ENCODE measurements around the gene NHLH1.

Gene NHLH1

DNA sequence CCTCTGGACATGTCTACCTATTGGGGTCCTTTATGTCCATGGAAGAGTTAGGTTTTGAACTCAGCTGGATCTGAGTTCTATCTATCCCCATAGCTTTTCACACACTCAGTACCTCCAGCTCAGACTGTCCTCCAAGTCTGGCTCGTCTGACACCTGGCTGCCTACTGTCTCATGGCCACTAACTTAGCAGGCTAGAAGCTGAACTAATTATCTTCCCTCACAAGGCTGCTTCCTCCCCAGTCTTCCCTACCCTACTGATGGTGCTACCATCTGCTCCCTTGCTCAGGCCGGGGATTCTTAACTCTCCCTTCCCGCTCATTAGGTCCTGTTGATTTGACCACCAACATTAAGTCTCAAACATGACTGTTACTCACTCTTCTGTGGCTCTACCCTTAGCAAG, 46.8 kb downstream of the NHLH1 start:
- DNase-seq, result no peak

GRCh38 chr1:160414881-160415280, 48.0 kb downstream of the NHLH1 start:
- DNase-seq, result no peak

- no peak for DNase-seq
Observed at GRCh38 chr1:160415696-160416290, 48.9 kb downstream of the NHLH1 start.

- no peak for DNase-seq
Observed at GRCh38 chr1:160416369-160416768, 49.5 kb downstream of the NHLH1 start.

DNA sequence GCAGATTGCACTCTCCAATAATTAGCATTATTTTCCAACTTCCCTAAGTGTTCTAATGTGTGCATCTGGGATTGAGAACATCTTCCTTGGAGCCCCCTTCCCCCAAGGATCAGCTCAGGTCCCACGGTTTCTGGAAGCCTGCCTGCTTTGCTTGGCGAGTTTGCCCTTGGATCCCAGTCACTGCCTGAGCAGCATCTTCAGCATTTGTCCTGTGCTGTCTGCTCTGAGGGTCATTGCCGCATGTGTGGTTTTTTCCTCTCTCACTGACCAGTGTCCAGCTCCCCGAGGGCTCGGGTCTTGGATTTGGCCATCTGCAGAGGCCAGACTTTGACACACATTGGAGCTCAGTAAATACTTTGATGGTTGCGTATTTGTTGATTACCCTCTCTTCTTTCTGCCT, 51.6 kb downstream of the NHLH1 start:
- DNase-seq, result no peak

DNA sequence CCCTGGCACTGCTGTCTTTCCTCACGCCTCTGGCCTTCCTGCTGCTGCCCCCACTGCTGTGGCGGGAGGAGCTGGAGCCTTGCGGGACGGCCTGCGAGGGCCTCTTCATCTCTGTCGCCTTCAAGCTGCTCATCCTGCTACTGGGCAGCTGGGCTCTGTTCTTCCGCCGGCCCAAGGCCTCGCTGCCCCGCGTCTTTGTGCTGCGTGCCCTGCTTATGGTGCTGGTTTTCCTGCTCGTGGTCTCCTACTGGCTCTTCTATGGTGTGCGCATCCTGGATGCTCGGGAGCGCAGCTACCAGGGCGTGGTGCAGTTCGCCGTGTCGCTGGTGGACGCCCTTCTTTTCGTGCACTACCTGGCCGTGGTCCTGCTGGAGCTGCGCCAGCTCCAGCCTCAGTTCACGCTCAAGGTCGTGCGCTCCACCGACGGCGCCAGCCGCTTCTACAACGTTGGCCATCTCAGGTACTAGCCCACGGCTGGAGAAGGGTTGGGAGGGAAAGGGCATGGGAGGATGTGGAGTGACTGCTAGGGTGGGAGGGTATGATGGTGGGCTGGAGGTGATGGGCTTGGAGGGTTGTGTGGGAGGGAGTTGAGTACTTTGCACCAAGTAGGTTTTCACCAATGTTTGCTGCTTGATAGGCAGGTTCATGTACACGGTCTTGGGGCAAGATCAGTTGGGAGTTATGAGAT, 52.4 kb downstream of the NHLH1 start:
- no peak for DNase-seq

- no peak for DNase-seq
Observed at GRCh38 chr1:160419838-160420169, 52.9 kb downstream of the NHLH1 start.

- DNase-seq, result no peak
Observed at GRCh38 chr1:160420881-160421842, 54.3 kb downstream of the NHLH1 start.

DNA sequence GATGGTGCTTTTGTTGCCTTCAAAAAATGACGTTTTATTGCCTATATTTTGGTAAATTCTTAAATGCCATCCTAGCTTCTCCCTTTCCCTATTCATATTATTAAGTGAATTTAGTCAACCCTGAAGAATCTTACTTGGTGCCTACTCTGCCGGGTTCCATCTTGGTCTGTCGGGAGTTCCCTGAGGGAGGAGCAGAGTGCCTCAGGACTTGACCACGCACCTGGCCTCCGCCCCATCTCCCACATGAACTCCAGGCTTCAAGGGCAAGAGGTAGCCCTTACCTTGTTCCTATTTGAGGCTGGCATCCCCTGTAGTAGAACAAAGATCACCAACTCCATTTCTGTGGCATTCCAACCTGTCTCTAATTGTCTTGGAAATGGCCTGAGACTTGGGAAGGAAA, 55.0 kb downstream of the NHLH1 start:
- DNase-seq, result no peak

All from activated CD4-positive, alpha-beta T cell treated with anti-CD3 and anti-CD28 coated beads, Interleukin-2, Interleukin-6, amounts not matched to agents 100 ng/mL and 50 ng/mL, durations not matched to agents 16 hours and 8 hours (primary cell).